ENCODE measurements around the gene UBA52. TPM values are rescaled to one million over a fixed set of nuclear protein-coding genes. Genes with fewer than 3 reads are reported as not detected.
"Not testable (repeated sequence)": the region's sequence is repeated elsewhere in the genome, so short reads cannot be mapped to it uniquely, and the experiment has no call there.

The UBA52 gene
- 100 to 1,000 TPM; 512 to 719 (median 537) TPM for total RNA-seq

- intact Hi-C loops (cut with DNase I; ENCODE audit: low total_unique reads): loop anchor here (1.0 to 5.0 kb wide), 4 partner anchors 14 to 369 kb away; partner anchors contain the start of genes ELL, HOMER3 and KXD1
- peak; percentile 97 to 98 for DNase-seq
- peaks cover 2 to 56% of the 10 kb centered on the region in 2 donors for H3K36me3 ChIP-seq
- peak; percentile 94 to 95 for ATAC-seq
- no peaks in the 10 kb centered on the region for H3K27me3 ChIP-seq
- H3K9me3 ChIP-seq: no peaks in the 10 kb centered on the region
- peak within 1 kb of the TSS; percentile 78 to 90 (median 82) for H3K4me3 ChIP-seq
- in situ Hi-C loops (cut with MboI; ENCODE audit: low sequenced_read_pairs in 4 of 4): loop anchor here (10.0 to 25.0 kb wide), 3 partner anchors 107 to 117 kb away; no protein-coding TSS in a partner anchor
- peak within 1 kb of the TSS; percentile 88 to 98 (median 94) for H3K27ac ChIP-seq
- peak; percentile 95 to 98 for TF ChIP-seq POLR2A (IDR thresholded peaks at IDR 0.05)
- TF ChIP-seq, protein P1, sequence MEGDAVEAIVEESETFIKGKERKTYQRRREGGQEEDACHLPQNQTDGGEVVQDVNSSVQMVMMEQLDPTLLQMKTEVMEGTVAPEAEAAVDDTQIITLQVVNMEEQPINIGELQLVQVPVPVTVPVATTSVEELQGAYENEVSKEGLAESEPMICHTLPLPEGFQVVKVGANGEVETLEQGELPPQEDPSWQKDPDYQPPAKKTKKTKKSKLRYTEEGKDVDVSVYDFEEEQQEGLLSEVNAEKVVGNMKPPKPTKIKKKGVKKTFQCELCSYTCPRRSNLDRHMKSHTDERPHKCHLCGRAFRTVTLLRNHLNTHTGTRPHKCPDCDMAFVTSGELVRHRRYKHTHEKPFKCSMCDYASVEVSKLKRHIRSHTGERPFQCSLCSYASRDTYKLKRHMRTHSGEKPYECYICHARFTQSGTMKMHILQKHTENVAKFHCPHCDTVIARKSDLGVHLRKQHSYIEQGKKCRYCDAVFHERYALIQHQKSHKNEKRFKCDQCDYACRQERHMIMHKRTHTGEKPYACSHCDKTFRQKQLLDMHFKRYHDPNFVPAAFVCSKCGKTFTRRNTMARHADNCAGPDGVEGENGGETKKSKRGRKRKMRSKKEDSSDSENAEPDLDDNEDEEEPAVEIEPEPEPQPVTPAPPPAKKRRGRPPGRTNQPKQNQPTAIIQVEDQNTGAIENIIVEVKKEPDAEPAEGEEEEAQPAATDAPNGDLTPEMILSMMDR (IDR thresholded peaks at IDR 0.05 in 4 of 5, conservative IDR thresholded peaks at IDR 0.05 in 1 of 5): peak in 1 of 5 experiments; percentile 6
- H3K4me1 ChIP-seq: peaks cover 10 to 16% of the 10 kb centered on the region in 2 donors
These were observed at the start of gene UBA52 for GRCh38 chr19:18571564-18572344. TSS of gene UBA52 (plus strand) at chr19:18571857. CDS start at chr19:18573301, 1,444 bp downstream.

DNA sequence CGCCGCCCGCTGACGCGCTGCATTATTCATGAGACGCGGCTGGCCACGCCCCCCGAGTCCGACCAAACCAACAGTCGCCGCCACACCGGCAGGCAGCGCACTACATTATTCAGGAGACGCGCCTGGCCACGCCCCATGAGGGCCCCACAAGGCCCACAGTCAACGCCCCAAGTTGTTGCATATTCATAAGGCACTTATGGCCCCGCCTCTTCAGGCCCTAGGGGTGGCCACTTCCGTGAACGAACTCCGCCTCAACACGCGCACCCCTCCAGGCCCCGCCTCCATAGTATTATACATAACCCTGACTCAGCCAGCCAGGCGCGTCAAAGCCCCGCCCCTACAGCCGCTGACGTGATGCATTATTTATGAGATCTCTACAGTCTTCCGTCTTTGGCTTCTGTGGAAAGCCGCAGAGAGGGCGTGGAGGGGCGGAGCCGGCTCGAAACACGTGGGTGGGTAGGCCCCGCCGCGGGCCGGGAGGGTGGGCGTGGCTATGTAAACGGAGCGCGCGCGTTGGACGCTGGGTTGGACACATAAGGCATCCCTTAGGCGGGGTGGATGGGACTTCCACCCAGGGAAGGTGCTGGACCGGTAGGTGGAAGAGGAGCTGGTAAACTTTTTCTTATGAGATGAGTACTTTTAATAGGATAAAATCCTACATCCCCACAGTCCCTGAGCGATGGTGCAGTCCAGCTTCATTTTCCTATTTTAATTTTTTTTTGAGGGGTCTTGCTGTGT lies 49.4 kb upstream of the UBA52 start:
- Histone ChIP-seq H3K4me1 (peaks cover 27 to 29% of the 10 kb centered on the region in 2 donors), H3K9me3 (no peaks in the 10 kb centered on the region), H3K27me3 (no peaks in the 10 kb centered on the region), H3K36me3 (no peaks in the 10 kb centered on the region), H3K4me3 (peak overlapping the region; percentile 85 to 99 (median 95)), H3K27ac (peak overlapping the region; percentile 97 to 100 (median 98))
- DNase-seq (peak; percentile 100), ATAC-seq (peak; percentile 73 to 74)
- intact Hi-C loops (cut with DNase I; ENCODE audit: low total_unique reads): loop anchor here (1.0 to 5.0 kb wide), 4 partner anchors 21 to 245 kb away; partner anchors contain the start of genes FKBP8, KXD1 and UBA52
- in situ Hi-C loops (cut with MboI; ENCODE audit: low sequenced_read_pairs in 4 of 4): no loop called here
- TF ChIP-seq, protein P1 (IDR thresholded peaks at IDR 0.05 in 4 of 5, conservative IDR thresholded peaks at IDR 0.05 in 1 of 5): peak in 1 of 5 experiments; percentile 40
- peak in 1 of 2 donors; percentile 32 for TF ChIP-seq POLR2A (IDR thresholded peaks at IDR 0.05)

DNA sequence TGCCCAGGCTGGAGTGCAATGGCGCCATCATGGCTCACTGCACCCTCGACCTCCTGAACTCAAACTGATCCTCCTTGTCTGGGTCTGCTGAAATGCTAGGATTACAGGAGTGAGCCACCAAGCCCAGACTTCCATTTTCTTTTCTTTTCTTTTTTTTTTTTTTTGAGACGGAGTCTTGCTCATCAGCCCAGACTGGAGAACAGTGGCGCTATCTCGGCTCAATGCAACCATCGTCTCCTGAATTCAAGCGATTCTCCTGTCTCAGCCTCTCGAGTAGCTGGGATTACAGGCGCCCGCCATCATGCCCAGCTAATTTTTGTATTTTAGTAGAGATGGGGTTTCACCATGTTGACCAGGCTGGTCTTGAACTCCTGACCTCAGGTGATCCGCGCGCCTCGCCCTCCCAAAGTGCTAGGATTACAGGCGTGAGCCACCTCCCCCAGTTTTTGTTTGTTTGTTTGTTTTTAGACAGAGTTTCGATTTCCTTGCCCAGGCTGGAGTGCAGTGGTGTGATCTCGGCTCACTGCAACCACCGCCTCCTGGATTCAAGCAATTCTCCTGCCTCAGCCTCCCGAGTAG lies 48.7 kb upstream of the UBA52 start:
- in situ Hi-C loops (cut with MboI; ENCODE audit: low sequenced_read_pairs in 4 of 4); DNase-seq; H3K27me3 ChIP-seq; H3K36me3 ChIP-seq; ATAC-seq; H3K9me3 ChIP-seq: not testable (repeated sequence)
- Histone ChIP-seq H3K4me1 (peaks cover 24 to 27% of the 10 kb centered on the region in 2 donors), H3K27ac (peak overlapping the region; percentile 49 to 71 (median 54)), H3K4me3 (peak overlapping the region in 2 of 4 donors; percentile 17 to 34)
- intact Hi-C loops (cut with DNase I; ENCODE audit: low total_unique reads): loop anchor here (1.0 to 5.0 kb wide), 4 partner anchors 20 to 246 kb away; partner anchors contain the start of genes FKBP8, KXD1 and UBA52

DNA sequence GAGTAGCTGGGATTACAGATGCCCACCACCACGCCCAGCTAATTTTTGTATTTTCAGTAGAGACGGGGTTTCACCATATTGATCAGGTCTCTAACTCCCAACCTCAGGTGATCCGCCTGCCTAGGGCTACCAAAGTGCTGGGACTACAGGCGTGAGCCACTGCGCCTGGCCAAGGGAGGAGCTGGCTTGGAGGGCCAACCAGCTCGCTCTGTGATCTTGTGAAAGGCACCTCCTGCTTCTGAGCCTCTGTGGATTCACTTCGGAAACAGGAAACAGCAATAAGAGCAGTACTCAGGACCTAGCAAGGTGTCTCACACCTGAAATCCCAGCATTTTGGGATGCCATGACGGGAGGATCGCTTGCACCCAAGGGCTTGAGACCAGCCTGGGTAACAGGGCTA lies 47.8 kb upstream of the UBA52 start:
- in situ Hi-C loops (cut with MboI; ENCODE audit: low sequenced_read_pairs in 4 of 4) (no loop called here), intact Hi-C loops (cut with DNase I; ENCODE audit: low total_unique reads) (loop anchor here (2.0 to 5.0 kb wide), 2 partner anchors 19 to 247 kb away; partner anchors contain the start of gene FKBP8)
- no peak overlapping the region for H3K27ac ChIP-seq
- no peaks in the 10 kb centered on the region for H3K36me3 ChIP-seq
- H3K4me1 ChIP-seq: peaks cover 15 to 19% of the 10 kb centered on the region in 2 donors
- H3K27me3 ChIP-seq: no peaks in the 10 kb centered on the region
- H3K4me3 ChIP-seq: no peak overlapping the region
- DNase-seq: no peak
- ATAC-seq: no peak
- no peak for TF ChIP-seq POLR2A (IDR thresholded peaks at IDR 0.05)
- TF ChIP-seq, protein P1 (IDR thresholded peaks at IDR 0.05 in 4 of 5, conservative IDR thresholded peaks at IDR 0.05 in 1 of 5): no peak
- H3K9me3 ChIP-seq: no peaks in the 10 kb centered on the region

Measured in gastrocnemius medialis (tissue), 4 donors.